ENCODE data around the gene THOC2. TPM values are rescaled to one million over a fixed set of nuclear protein-coding genes. Genes with fewer than 3 reads are reported as not detected.

The THOC2 gene
- total and polyA plus RNA-seq, 2 of the 8 experiments (the other 6 are each of a cell fraction or from before 2014, with no cell fraction given): 32.7 to 68.8 TPM

GRCh38 chrX:123648028-123648810 lies 84.6 kb downstream of the THOC2 start:
- no peak overlapping the region for H4K5ac ChIP-seq (ENCODE audit: insufficient read length, low read depth, low read length)
- TF ChIP-seq SP1 (IDR thresholded peaks at IDR 0.05; ENCODE audit: low read depth, low read length) (0 out of 2 replicates have a peak, but pooled peaks have one; percentile 12), CREB1 (IDR thresholded peaks at IDR 0.05) (peak; percentile 12; the same call in 1 of the 2 replicates), RBBP5 (IDR thresholded peaks at IDR 0.05; ENCODE audit: borderline replicate concordance, low read depth, low read length) (no peak)
- H3K79me1 ChIP-seq (ENCODE audit: low read depth, low read length): no peaks in the 10 kb centered on the region
- H2BK20ac ChIP-seq (ENCODE audit: low read length): no peak overlapping the region
- peak overlapping the region; percentile 27 to 56 for H3K4me2 ChIP-seq (ENCODE audit: insufficient read depth in 1 of 2, low read depth in 2 of 2, low read length in 2 of 2)
- peaks cover 0 to 2% of the 10 kb centered on the region in 2 experiments; a peak in 2 of 4 replicates for H3K79me2 ChIP-seq (ENCODE audit: control insufficient read depth in 1 of 2, insufficient read depth in 2 of 2, low read length in 2 of 2)
- FAIRE-seq (no peak), DNase-seq (ENCODE audit: low read depth in 1 of 2, low spot score in 2 of 2) (peak; percentile 54)
- H2BK120ac ChIP-seq (replicated peaks; ENCODE audit: low read depth, low read length): no peak overlapping the region
- H4K8ac ChIP-seq (ENCODE audit: extremely low read depth, insufficient read depth, low read length): no peak overlapping the region
- H2BK15ac ChIP-seq (ENCODE audit: low read length): no peak overlapping the region
- H2AK5ac ChIP-seq (ENCODE audit: low read depth, low read length): no peak overlapping the region
- peak overlapping the region in 1 of 4 experiments; percentile 37; a peak in 1 of 8 replicates for H3K4me3 ChIP-seq (ENCODE audit: extremely low read depth in 1 of 4, insufficient read depth in 2 of 4, low read depth in 3 of 4, low read length in 4 of 4)
- no peak overlapping the region for H3K56ac ChIP-seq (replicated peaks; ENCODE audit: insufficient read length, low read depth, low read length)
- H3K36me3 ChIP-seq (ENCODE audit: control insufficient read depth in 2 of 4, insufficient read depth in 4 of 4, low read length in 3 of 4): peaks cover 0 to 4% (median 0%) of the 10 kb centered on the region in 4 experiments; a peak in 1 of 8 replicates
- no peak overlapping the region for H2BK12ac ChIP-seq (ENCODE audit: low read depth, low read length)
- H2AFZ ChIP-seq (ENCODE audit: low read length): no peak overlapping the region
- peaks cover 0 to 4% (median 0%) of the 10 kb centered on the region in 4 experiments; a peak in 1 of 7 replicates for H3K4me1 ChIP-seq (replicated peaks in 1 of 4; ENCODE audit: control insufficient read depth in 3 of 4, insufficient read depth in 4 of 4, low read length in 3 of 4)
- no peak overlapping the region for H4K91ac ChIP-seq (replicated peaks; ENCODE audit: insufficient read length, low read length)
- no peaks in the 10 kb centered on the region for H3K9me3 ChIP-seq (ENCODE audit: insufficient read depth in 2 of 2, low read depth in 1 of 2, low read length in 1 of 2)
- H3K18ac ChIP-seq (ENCODE audit: extremely low read depth, low read length): no peak overlapping the region
- no peaks in the 10 kb centered on the region for H4K20me1 ChIP-seq (replicated peaks in 1 of 2; ENCODE audit: control insufficient read depth in 1 of 2, insufficient read depth in 2 of 2, low read length in 2 of 2)
- H2BK5ac ChIP-seq (ENCODE audit: low read depth, low read length): no peak overlapping the region
- no peaks in the 10 kb centered on the region for H3K23me2 ChIP-seq (ENCODE audit: low read depth, low read length)
- ChIA-PET CTCF (ENCODE audit: partially characterized antibody) (no interaction called here), POLR2A (ENCODE audit: partially characterized antibody) (interaction anchor here (0.6 kb wide), 1 partner anchor 291 kb away, joined by 3 read pairs; no protein-coding TSS in a partner anchor)
- H3K9ac ChIP-seq (replicated peaks in 1 of 4; ENCODE audit: extremely low read depth in 1 of 4, low read depth in 3 of 4, low read length in 3 of 4): no peak overlapping the region
- WGBS, 2 experiments (ENCODE audit: extremely low coverage in 1 of 2, insufficient coverage in 1 of 2, insufficient read length in 1 of 2, insufficient replicate concordance in 2 of 2, low coverage in 1 of 2, low lambda C conversion rate in 2 of 2, missing lambda C conversion rate in 1 of 2): 27% methylated on average over 15 of the region's 20 CpGs; no CpG with 5 or more reads in 1 of the 2 experiments
- H3K14ac ChIP-seq (ENCODE audit: insufficient read length): no peak overlapping the region
- no peak overlapping the region; the same call in 1 of the 2 replicates for H3K27ac ChIP-seq (ENCODE audit: low read depth, low read length)
- H3K23ac ChIP-seq (ENCODE audit: insufficient read length): no peak overlapping the region
- H3K27me3 ChIP-seq (replicated peaks in 1 of 4; ENCODE audit: control insufficient read depth in 3 of 4, extremely low read depth in 1 of 4, insufficient read depth in 3 of 4, low read length in 3 of 4): no peaks in the 10 kb centered on the region
- no peak overlapping the region for H3K4ac ChIP-seq (replicated peaks; ENCODE audit: insufficient read length, low read depth, low read length)
